ENCODE measurements around the gene PTPRA.

Gene PTPRA

GRCh38 chr20:2859330-2860121 is 13.8 kb upstream of the PTPRA start:
- no peak for DNase-seq

DNA sequence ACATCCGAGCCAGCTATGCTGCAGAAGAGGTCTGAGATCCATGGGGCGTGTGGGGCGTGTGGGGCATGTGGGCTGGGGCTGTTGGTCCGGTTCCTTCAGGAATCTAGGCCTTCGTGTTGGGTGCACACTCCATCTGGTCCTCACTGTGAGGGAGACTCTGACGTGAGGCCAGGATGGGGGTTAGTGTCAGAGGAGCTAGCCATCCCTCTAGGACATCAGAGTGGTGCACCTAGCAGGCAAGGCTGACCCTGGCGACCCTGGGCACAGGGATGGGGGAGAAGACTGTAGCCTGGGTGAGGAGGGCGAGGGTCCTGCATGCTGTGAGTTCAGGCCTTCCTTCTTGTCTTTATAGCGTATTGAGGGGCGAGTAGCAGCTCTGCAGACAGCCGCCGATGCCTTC is 8.7 kb upstream of the PTPRA start:
- no peak for DNase-seq

DNA sequence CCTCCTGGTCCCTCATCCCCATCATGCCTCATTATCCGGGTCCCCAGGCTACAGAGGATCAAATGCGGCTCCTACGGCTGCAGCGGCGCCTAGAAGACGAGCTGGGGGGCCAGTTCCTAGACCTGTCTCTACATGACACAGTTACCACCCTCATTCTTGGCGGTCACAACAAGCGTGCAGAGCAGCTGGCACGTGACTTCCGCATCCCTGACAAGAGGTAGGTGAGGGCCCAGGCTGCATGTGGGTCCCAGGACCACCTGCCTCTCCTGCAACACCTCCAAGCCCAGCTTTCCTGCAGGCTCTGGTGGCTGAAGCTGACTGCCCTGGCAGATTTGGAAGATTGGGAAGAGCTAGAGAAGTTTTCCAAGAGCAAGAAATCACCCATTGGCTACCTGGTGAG is 8.2 kb upstream of the PTPRA start:
- no peak for DNase-seq

- DNase-seq, result no peak
These were observed 7.7 kb upstream of the PTPRA start for GRCh38 chr20:2865630-2866029.

DNA sequence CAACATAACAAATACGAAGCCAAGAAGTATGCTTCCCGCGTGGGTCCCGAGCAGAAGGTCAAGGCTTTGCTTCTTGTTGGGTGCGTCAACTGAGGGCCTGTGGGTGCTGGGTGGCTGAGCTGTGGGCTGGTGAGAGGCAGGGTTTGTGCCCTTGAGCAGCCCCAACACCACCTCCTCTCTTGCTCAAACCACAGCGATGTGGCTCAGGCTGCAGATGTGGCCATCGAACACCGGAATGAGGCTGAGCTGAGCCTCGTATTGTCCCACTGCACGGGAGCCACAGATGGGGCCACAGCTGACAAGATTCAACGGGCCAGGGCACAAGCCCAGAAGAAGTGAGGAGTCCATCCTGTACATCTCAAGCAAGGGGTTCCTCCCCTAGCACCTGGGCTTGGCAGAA is 7.0 kb upstream of the PTPRA start:
- DNase-seq, result no peak

DNA sequence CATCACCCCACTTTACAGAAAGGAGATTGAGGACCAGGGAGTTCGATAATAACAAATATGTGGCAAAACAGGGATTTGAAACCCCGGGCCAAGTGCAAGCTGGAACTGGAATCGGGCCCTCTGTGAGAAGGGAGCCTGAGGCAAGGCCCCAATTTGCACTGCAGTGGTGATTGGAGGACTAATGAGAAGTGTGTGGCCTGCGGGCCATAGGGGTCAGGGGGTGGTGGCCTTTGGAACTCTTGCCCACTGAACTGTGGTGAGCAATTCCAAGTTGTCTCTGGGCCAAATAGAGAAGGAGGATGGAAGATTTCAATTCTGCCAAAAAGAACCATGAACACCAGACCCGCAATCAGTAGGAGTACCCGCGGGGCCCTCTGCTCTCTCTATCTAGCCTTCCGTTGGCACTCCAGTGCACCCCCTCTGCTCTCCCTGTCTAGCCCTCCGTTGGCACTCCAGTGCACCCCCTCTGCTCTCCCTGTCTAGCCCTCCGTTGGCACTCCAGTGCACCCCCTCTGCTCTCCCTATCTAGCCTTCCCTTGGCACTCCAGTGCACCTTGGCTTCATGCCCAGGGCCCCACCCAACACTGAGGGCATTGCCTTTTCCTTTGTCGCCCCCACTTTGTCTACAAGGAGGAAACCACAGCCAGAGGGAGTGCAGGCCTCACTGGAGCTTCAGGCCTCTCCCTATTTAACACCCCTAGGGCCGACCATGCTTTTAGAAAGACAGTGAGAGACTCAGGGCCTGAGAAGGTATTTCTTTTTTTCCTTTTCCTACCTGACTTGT is 6.0 kb upstream of the PTPRA start:
- DNase-seq, result no peak

- no peak for DNase-seq
These were observed 3.9 kb upstream of the PTPRA start for GRCh38 chr20:2869381-2869780.

- no peak for DNase-seq
These were observed 2.2 kb upstream of the PTPRA start for GRCh38 chr20:2871111-2871465.

DNA sequence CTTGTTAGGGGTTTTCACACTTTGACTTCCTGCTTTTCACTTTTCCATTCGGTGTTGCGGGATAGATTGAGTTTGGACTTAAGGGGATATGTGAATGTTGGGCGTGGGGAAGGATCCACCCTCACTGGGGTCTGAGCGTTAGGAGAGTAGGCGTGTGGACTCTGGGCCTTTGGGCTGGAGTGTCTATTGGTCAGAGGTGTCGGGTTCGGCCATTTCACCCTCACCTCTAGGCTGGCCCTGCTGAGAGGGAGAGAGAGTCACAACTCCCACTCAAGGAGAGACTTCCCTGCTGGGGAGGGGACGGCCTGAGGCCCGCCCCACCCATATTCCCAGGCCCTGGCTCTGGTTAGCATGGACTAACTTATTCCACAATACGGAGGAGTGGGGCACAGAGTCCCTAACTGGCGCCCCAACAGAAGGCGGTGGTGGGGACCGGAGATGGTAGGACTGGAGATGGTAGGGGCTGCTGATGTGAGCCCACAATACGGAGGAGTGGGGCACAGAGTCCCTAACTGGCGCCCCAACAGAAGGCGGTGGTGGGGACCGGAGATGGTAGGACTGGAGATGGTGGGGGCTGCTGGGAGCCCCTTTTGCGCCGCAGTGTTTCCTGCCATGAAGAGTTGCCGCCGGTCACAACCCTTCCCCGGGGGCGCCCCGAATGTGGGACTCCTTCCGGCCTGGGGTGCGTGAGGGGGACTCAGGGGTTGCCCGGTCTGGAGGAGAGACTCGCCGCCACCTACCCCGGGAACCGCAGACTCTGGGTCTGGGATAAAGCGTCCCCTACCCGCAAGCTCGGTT is 1.4 kb upstream of the PTPRA start:
- no peak for DNase-seq

DNA sequence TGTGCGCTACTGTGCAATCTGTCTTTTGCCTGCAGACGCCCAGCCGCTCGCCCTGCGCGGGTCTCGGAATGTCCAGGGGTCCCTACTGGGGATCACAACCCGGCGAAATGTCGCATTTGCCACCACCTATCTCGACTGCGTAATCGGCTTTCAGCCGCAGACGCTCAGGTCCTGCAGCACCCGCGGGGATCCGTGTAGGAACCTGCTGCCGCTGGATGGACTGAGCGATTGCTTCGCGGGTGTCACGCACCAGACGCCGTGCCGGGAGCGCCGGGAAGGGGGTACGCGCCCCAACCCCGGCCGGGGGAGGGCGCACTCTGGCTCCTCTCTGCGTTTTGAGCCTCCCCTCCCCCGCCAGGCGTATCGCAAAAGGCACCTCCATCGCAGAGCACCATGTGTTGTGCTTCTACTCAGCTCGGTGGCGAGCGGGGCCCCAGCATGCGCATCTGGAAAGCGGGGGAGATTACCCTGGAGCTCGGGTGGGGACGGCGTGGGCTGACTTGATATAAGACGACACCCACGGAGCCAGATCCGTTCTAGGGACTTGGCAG is 747 bp upstream of the PTPRA start:
- DNase-seq, result no peak

DNA sequence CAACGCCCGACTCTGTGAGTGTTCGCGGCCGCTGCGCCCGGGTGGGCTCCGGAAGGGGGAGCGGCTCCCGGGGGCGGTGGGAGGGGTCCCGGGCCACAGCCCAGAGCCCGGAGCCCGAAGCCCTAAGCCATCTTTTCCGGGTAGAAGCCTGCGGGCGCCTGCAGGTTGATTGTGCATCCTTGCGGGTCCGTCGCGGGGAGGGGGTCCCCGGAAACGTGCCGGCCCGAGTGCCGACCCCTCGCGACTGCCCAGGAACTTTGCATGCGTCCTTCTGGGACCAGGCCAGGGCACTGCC is 413 bp downstream of the PTPRA start:
- DNase-seq, result no peak

- DNase-seq, result no peak
These were observed 1.2 kb downstream of the PTPRA start for GRCh38 chr20:2874456-2874855.

DNA sequence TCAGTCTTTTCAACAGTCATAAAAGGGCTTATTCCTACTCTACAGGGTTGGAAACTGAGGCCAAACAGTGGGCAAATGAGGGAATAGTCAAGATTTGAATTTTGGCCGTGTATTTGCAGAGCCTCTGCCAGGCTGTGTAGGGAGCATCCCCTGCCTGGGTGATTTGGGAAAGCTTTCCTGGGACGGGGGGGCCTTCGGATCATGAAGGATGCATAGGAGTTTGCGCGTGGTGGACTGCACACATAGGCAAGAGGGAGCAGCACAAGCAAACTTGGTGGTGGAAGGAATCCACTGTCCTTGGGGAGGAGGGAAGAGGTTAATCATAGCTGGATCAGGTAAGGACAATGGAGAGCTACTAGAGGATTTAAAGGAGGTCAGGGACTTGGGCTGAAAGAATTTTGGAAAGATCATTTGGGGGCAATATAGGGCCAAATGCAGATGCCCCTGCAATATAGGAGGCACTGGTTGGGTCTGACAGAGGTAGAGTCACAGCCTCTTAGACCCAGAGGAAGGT is 2.5 kb downstream of the PTPRA start:
- no peak for DNase-seq

DNA sequence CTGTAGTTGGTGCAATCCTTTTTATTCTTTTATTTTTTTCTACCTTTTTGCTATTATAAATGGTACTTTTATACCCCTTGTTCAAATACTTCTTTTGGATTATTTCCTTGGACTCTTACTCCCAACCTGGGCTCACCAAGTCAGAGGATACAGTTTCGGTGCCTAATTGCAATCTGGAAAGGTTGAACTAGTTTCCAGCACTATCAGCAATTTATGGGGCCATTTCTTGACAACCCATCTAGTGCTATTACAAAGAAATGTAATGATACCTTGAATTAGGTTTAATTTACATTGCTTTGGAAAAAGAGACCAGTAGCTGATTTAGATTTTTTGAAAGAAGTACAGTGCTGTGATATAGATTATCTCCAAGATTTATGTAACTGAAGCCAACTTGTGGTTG is 5.2 kb downstream of the PTPRA start:
- no peak for DNase-seq

GRCh38 chr20:2879146-2879545 is 5.9 kb downstream of the PTPRA start:
- no peak for DNase-seq

- DNase-seq, result no peak
These were observed 7.4 kb downstream of the PTPRA start for GRCh38 chr20:2880650-2881049.

- DNase-seq, result no peak
These were observed 10.7 kb downstream of the PTPRA start for GRCh38 chr20:2883726-2884637.

- no peak for DNase-seq
These were observed 14.4 kb downstream of the PTPRA start for GRCh38 chr20:2887715-2888114.

GRCh38 chr20:2888224-2888955 is 15.1 kb downstream of the PTPRA start:
- no peak for DNase-seq

- DNase-seq, result no peak
These were observed 15.9 kb downstream of the PTPRA start for GRCh38 chr20:2889209-2889608.

- no peak for DNase-seq
These were observed 16.5 kb downstream of the PTPRA start for GRCh38 chr20:2889797-2890196.

GRCh38 chr20:2890742-2891141 is 17.5 kb downstream of the PTPRA start:
- DNase-seq, result no peak
